H1 (cell line): ENCODE measurements around the gene PI4KA. TPM values are rescaled to one million over a fixed set of nuclear protein-coding genes. Genes with fewer than 3 reads are reported as not detected.

Experiments used
- CTCF ChIA-PET: fragments of 300-600 bp; sonication (Branson Sonifier 250); formaldehyde crosslinking; loops from one replicate; lab custom pipeline; 2021; ENCODE audit not compliant: partially characterized antibody; lab: Charles Lee
- POLR2A ChIA-PET: fragments of 300-600 bp; sonication (Branson Sonifier 250); formaldehyde crosslinking; loops from one replicate; lab custom pipeline; 2021; ENCODE audit warnings: inconsistent platforms; ENCODE audit not compliant: partially characterized antibody; lab: Charles Lee
- DNase-seq, 2 experiments: peaks; one replicate each; pipeline versions ENCODE4 v3.0.0 to v3.0.0-alpha.2; 2010 to 2022; ENCODE audit warnings: low spot score in 2 of 2, low read depth in 1 of 2, mixed read lengths in 1 of 2
- FAIRE-seq: peaks from 2 replicates; lab custom pipeline; 2011; peaks lifted over from hg19 to GRCh38; lab: Jason Lieb, UNC
- H2AFZ ChIP-seq: 2 replicates; pipeline ENCODE4 v1.8.1; 2012; ENCODE audit warnings: low read length, inconsistent platforms
- H2AK5ac ChIP-seq: 2 replicates; pipeline ENCODE4 v1.6.1; 2013; ENCODE audit warnings: low read depth, low read length
- H2BK120ac ChIP-seq: replicated peaks from 2 replicates; pipeline ENCODE3; 2013; ENCODE audit warnings: low read depth, low read length, inconsistent platforms
- H2BK12ac ChIP-seq: 2 replicates; pipeline ENCODE4 v1.6.1; 2013; ENCODE audit warnings: low read depth, low read length
- H2BK15ac ChIP-seq: 2 replicates; pipeline ENCODE4 v1.6.1; 2013; ENCODE audit warnings: low read length
- H2BK20ac ChIP-seq: 2 replicates; pipeline ENCODE4 v1.6.1; 2013; ENCODE audit warnings: low read length
- H2BK5ac ChIP-seq: 2 replicates; pipeline ENCODE4 v1.6.1; 2013; ENCODE audit warnings: low read depth, low read length
- H3K14ac ChIP-seq: 2 replicates; pipeline ENCODE4 v1.6.1; 2013; ENCODE audit warnings: inconsistent platforms; ENCODE audit not compliant: insufficient read length
- H3K18ac ChIP-seq: 2 replicates; pipeline ENCODE4 v1.6.1; 2013; ENCODE audit warnings: low read length; ENCODE audit errors: extremely low read depth
- H3K23ac ChIP-seq: 2 replicates; pipeline ENCODE4 v1.6.1; 2013; ENCODE audit warnings: inconsistent platforms; ENCODE audit not compliant: insufficient read length
- H3K23me2 ChIP-seq: 2 replicates; pipeline ENCODE4 v1.6.1; 2013; ENCODE audit warnings: low read depth, low read length
- H3K27ac ChIP-seq: 2 replicates; pipeline ENCODE4 v1.6.1; 2011; ENCODE audit warnings: low read depth, low read length, inconsistent platforms
- H3K27me3 ChIP-seq, 4 experiments: replicated peaks in 1 of 4; 1 replicate in 1 of 4; 2 replicates in 3 of 4; pipeline versions ENCODE4 v1.6.1 to v1.8.1; 2011 to 2013; ENCODE audit warnings: low read length in 3 of 4, mild to moderate bottlenecking in 3 of 4, inconsistent platforms in 2 of 4, mixed read lengths in 2 of 4, moderate library complexity in 1 of 4; ENCODE audit not compliant: control insufficient read depth in 3 of 4, insufficient read depth in 3 of 4; ENCODE audit errors: extremely low read depth in 1 of 4
- H3K36me3 ChIP-seq, 4 experiments: 2 replicates each; pipeline versions ENCODE4 v1.6.1 to v1.8.1; 2011 to 2013; ENCODE audit warnings: mild to moderate bottlenecking in 4 of 4, low read length in 3 of 4, moderate library complexity in 2 of 4, control low read depth in 1 of 4, inconsistent platforms in 1 of 4; ENCODE audit not compliant: insufficient read depth in 4 of 4, control insufficient read depth in 2 of 4
- H3K4ac ChIP-seq: replicated peaks from 2 replicates; pipeline ENCODE3; 2013; ENCODE audit warnings: low read length, low read depth, mixed read lengths, inconsistent platforms; ENCODE audit not compliant: insufficient read length
- H3K4me1 ChIP-seq, 4 experiments: replicated peaks in 1 of 4; 1 replicate in 1 of 4; 2 replicates in 3 of 4; pipeline versions ENCODE4 v1.6.1 to v1.8.1; 2011 to 2013; ENCODE audit warnings: low read length in 3 of 4, inconsistent platforms in 2 of 4, mixed read lengths in 1 of 4; ENCODE audit not compliant: insufficient read depth in 4 of 4, control insufficient read depth in 3 of 4
- H3K4me2 ChIP-seq, 2 experiments: 2 replicates each; pipeline versions ENCODE4 v1.6.1 to v1.8.1; 2011 to 2013; ENCODE audit warnings: low read depth in 2 of 2, low read length in 2 of 2, control low read depth in 1 of 2, inconsistent platforms in 1 of 2, mild to moderate bottlenecking in 1 of 2; ENCODE audit not compliant: insufficient read depth in 1 of 2
- H3K4me3 ChIP-seq, 4 experiments: fragments of 200-600, 300-600 bp in 1 of 4; sonication (generic), shearing (Covaris generic), sonication (Bioruptor Twin) in 1 of 4; 2 replicates each; pipeline versions ENCODE4 v1.5.1 to v1.8.1; 2011 to 2016; ENCODE audit warnings: low read length in 4 of 4, low read depth in 3 of 4, control low read depth in 2 of 4, inconsistent platforms in 2 of 4, mild to moderate bottlenecking in 2 of 4, mixed read lengths in 1 of 4, moderate library complexity in 1 of 4; ENCODE audit not compliant: insufficient read depth in 2 of 4; ENCODE audit errors: extremely low read depth in 1 of 4
- H3K56ac ChIP-seq: replicated peaks from 2 replicates; pipeline ENCODE3; 2013; ENCODE audit warnings: low read depth, mild to moderate bottlenecking, mixed read lengths, low read length, inconsistent platforms; ENCODE audit not compliant: insufficient read length
- H3K79me1 ChIP-seq: 2 replicates; pipeline ENCODE4 v1.6.1; 2013; ENCODE audit warnings: low read depth, low read length, control low read depth
- H3K79me2 ChIP-seq, 2 experiments: 2 replicates each; pipeline versions ENCODE4 v1.6.1 to v1.8.1; 2012 to 2013; ENCODE audit warnings: low read length in 2 of 2, mild to moderate bottlenecking in 2 of 2, inconsistent platforms in 1 of 2; ENCODE audit not compliant: insufficient read depth in 2 of 2, control insufficient read depth in 1 of 2
- H3K9ac ChIP-seq, 4 experiments: replicated peaks in 1 of 4; 1 replicate in 1 of 4; 2 replicates in 3 of 4; pipeline versions ENCODE4 v1.6.1 to v1.8.1; 2011 to 2013; ENCODE audit warnings: low read depth in 3 of 4, low read length in 3 of 4, control low read depth in 2 of 4, mild to moderate bottlenecking in 2 of 4, moderate library complexity in 2 of 4, inconsistent platforms in 1 of 4; ENCODE audit errors: extremely low read depth in 1 of 4
- H3K9me3 ChIP-seq, 2 experiments: 2 replicates each; pipeline versions ENCODE4 v1.6.1 to v1.8.1; 2012 to 2013; ENCODE audit warnings: mild to moderate bottlenecking in 2 of 2, moderate library complexity in 2 of 2, control low read depth in 1 of 2, inconsistent platforms in 1 of 2, low read depth in 1 of 2, low read length in 1 of 2, mixed read lengths in 1 of 2; ENCODE audit not compliant: insufficient read depth in 2 of 2
- H4K20me1 ChIP-seq, 2 experiments: replicated peaks in 1 of 2; 2 replicates each; pipeline versions ENCODE3 to v1.8.1; 2011 to 2013; ENCODE audit warnings: inconsistent platforms in 2 of 2, low read length in 2 of 2, mild to moderate bottlenecking in 1 of 2; ENCODE audit not compliant: insufficient read depth in 2 of 2, control insufficient read depth in 1 of 2
- H4K5ac ChIP-seq: 2 replicates; pipeline ENCODE4 v1.6.1; 2013; ENCODE audit warnings: low read length, low read depth, mixed read lengths, inconsistent platforms; ENCODE audit not compliant: insufficient read length
- H4K8ac ChIP-seq: 2 replicates; pipeline ENCODE4 v1.8.0; 2013; ENCODE audit warnings: mild to moderate bottlenecking, moderate library complexity, low read length, inconsistent platforms; ENCODE audit not compliant: insufficient read depth; ENCODE audit errors: extremely low read depth
- H4K91ac ChIP-seq: replicated peaks from 2 replicates; pipeline ENCODE3; 2013; ENCODE audit warnings: low read length, mixed read lengths, inconsistent platforms; ENCODE audit not compliant: insufficient read length
- BACH1 ChIP-seq: IDR thresholded peaks from 2 replicates; pipeline ENCODE4 v1.6.1; 2012; ENCODE audit warnings: low read length, improper control_type of control experiment
- KDM5A ChIP-seq: fragments of 200-600 bp; IDR thresholded peaks from 2 replicates; pipeline ENCODE4 v1.7.1; 2012; ENCODE audit warnings: mild to moderate bottlenecking, low read length, inconsistent platforms, mixed read lengths
- MAFK ChIP-seq: IDR thresholded peaks from 2 replicates; pipeline ENCODE4 v1.6.1; 2012; ENCODE audit warnings: low read depth, mild to moderate bottlenecking, improper control_type of control experiment, low read length
- TCF12 ChIP-seq: IDR thresholded peaks from 2 replicates; pipeline ENCODE4 v1.6.1; 2011; ENCODE audit warnings: low read depth, mild to moderate bottlenecking, low read length
- WGBS, 2 experiments: shearing (Covaris generic) in 1 of 2; methylation state at CpG; one replicate each; pipeline versions ENCODE4 v1.1.6 to v1.1.7; 2013 to 2015; ENCODE audit warnings: low lambda C conversion rate in 2 of 2, mixed read lengths in 2 of 2, inconsistent platforms in 1 of 2, low coverage in 1 of 2, missing lambda C conversion rate in 1 of 2; ENCODE audit not compliant: insufficient replicate concordance in 2 of 2, insufficient coverage in 1 of 2, insufficient read length in 1 of 2; ENCODE audit errors: extremely low coverage in 1 of 2, missing lambda C conversion rate in 1 of 2; 5-methylcytosine and 5-hydroxymethylcytosine counted together
- polyA plus RNA-seq, 7 experiments: library from polyadenylated mRNA; depleted of rRNA in 3 of 7; stranded (reverse) in 5 of 7; unstranded in 2 of 7; fragments of >200 nt in 5 of 7; fragments of 200-250 nt in 2 of 7; gene quantifications; 1 replicate in 5 of 7; 2 replicates in 1 of 7; 4 replicates in 1 of 7; pipeline versions ENCODE4 v1.2.1 to v1.2.3, GENCODE V29; 2011 to 2013; ENCODE audit warnings: missing spikeins in 2 of 7, mixed read lengths in 2 of 7
- total RNA-seq: library from RNA; stranded (reverse); fragmentation: NEBNext Ultra II Directional; extraction: Animal tissue kit (Norgen Biotek cat#: 25700); gene quantifications from 2 replicates; pipeline ENCODE4 v1.2.1, GENCODE V29; 2021
- TF ChIP-seq, protein P1 (sequence below): IDR thresholded peaks from 2 replicates; pipeline ENCODE4 v1.6.1; 2012; ENCODE audit warnings: inconsistent platforms
- TF ChIP-seq, protein P2 (sequence below): IDR thresholded peaks from 2 replicates; pipeline ENCODE4 v1.6.1; 2012; ENCODE audit warnings: inconsistent platforms

PI4KA gene
- total and polyA plus RNA-seq, 2 of the 8 experiments (the other 6 are each of a cell fraction or from before 2014, with no cell fraction given): 22.5 to 37.7 TPM

DNA sequence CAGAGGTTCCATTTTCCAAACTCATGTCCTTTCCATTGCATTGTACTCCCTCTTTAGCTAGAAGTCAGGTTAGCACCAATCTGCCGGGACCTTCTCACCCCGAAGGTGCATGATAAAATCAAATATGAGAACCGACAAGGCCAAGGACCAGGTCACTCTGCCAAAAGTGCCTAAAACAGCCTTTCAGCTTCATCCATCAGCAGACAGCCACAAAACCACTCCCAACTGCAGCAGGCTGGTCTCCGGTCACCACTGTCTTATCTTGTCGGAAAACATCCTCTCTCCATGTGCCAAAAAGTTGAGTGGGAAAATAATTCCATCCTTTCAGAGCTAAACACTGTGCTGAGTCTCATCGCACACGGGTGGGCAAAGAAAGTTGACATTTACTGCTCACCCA is 1.4 kb downstream of the PI4KA start:
- WGBS, 2 experiments: 78% methylated on average over 7 of the region's 7 CpGs; no CpG with 5 or more reads in 1 of the 2 experiments
- Histone ChIP-seq H4K91ac (no peak overlapping the region), H2BK120ac (no peak overlapping the region), H3K9ac (peak overlapping the region in 2 of 4 experiments; percentile 27 to 62; a peak in 2 of 7 replicates), H3K4me2 (peak overlapping the region; percentile 82 to 99), H3K27ac (no peak overlapping the region), H2AK5ac (no peak overlapping the region), H2BK12ac (no peak overlapping the region), H2AFZ (no peak overlapping the region), H3K79me1 (peaks cover 4% of the 10 kb centered on the region), H3K4ac (no peak overlapping the region), H3K23me2 (peaks cover 10% of the 10 kb centered on the region), H2BK15ac (no peak overlapping the region), H3K27me3 (no peaks in the 10 kb centered on the region), H2BK20ac (no peak overlapping the region), H3K56ac (no peak overlapping the region), H3K4me3 (peak overlapping the region; percentile 75 to 85 (median 78); a peak in 7 of 8 replicates), H3K18ac (no peak overlapping the region), H3K14ac (no peak overlapping the region), H4K5ac (no peak overlapping the region), H3K4me1 (peaks cover 5 to 12% (median 6%) of the 10 kb centered on the region in 4 experiments; a peak in 5 of 7 replicates), H4K20me1 (no peaks in the 10 kb centered on the region), H4K8ac (no peak overlapping the region), H3K9me3 (no peaks in the 10 kb centered on the region), H2BK5ac (no peak overlapping the region), H3K79me2 (peaks cover 0 to 34% of the 10 kb centered on the region in 2 experiments; a peak in 3 of 4 replicates), H3K23ac (no peak overlapping the region), H3K36me3 (no peaks in the 10 kb centered on the region)
- POLR2A ChIA-PET: interaction anchor here (0.6 kb wide), 1 partner anchor 11 kb away, joined by 3 read pairs; no protein-coding TSS in a partner anchor
- CTCF ChIA-PET: interaction anchor here (1.0 to 2.7 kb wide), 2 partner anchors 28 to 53 kb away, joined by 3 to 14 read pairs; no protein-coding TSS in a partner anchor
- DNase-seq (no peak), FAIRE-seq (no peak)
- TF ChIP-seq MAFK (no peak), TCF12 (no peak), KDM5A (no peak), BACH1 (no peak)
- TF ChIP-seq, protein P1, sequence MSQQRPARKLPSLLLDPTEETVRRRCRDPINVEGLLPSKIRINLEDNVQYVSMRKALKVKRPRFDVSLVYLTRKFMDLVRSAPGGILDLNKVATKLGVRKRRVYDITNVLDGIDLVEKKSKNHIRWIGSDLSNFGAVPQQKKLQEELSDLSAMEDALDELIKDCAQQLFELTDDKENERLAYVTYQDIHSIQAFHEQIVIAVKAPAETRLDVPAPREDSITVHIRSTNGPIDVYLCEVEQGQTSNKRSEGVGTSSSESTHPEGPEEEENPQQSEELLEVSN: no peak
- TF ChIP-seq, protein P2, sequence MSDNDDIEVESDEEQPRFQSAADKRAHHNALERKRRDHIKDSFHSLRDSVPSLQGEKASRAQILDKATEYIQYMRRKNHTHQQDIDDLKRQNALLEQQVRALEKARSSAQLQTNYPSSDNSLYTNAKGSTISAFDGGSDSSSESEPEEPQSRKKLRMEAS: no peak
